ENCODE measurements around the gene BASP1.
"Not testable (repeated sequence)": the region's sequence is repeated elsewhere in the genome, so short reads cannot be mapped to it uniquely, and the experiment has no call there.

Gene BASP1

GRCh38 chr5:17257705-17258273 is 40.4 kb downstream of the BASP1 start:
- no peak for DNase-seq

DNA sequence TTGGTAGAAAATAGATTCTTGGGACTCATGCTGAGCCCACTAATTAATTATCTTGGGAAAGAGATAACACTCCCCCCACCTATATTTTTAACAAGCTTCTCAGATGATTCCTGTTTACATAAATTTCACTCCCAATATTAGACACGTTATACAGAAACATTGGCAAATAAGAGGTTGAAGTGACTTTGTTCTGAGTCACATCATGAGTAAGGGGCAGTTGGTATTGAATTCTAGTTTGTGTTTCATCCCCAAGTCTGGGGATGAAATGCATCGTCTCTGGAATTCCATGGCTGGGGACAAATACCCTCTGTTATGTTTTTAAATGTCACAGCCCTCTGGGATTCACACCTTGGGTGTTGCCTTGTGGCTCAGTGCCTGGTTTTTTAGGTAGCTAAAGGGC is 41.0 kb downstream of the BASP1 start:
- DNase-seq: no peak

DNA sequence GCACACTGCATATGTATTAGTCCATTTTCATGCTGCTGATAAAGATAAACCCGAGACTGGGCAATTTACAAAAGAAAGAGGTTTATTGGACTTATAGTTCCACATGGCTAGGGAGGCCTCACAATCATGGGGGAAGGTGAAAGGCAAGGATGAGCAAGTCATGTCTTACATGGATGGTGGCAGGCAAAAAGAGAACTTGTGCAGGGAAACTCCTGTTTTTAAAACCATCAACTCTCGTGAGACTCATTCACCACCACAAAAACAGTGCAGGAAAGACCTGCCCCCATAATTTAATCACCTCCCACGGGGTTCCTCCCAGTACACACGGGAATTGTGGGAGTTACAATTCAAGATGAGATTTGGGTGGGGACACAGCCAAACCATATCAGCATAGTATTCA is 41.6 kb downstream of the BASP1 start:
- DNase-seq: not testable (repeated sequence)

DNA sequence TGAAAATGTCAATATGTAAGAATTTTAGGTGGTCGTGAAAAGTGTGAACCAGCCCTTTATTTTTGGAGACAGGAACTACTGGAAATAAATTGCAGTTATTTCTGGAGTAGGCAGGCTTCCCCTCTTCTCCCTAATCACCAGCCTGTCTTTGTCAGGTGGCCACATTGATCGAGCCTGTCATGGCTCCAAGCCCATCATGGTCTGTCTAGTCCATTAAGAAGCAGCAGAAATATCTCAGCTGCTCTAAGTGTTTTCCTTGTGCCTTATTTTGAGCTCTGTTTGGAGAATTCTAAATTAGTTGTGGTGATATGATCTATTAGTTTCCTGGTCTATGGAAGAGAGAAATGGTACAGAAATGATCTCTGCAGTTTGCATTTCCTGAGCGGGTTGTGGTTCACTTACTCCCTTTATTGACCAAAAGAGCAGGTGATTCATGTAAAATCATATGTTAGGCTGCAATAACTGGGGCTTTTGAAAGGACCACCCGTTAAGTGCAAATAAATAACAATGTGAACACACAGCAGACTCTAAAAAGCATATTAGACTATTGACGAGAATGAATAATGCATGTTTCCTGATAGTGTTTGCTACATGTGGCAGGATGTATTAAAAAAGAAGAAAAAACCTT is 42.3 kb downstream of the BASP1 start:
- no peak for DNase-seq

- DNase-seq: no peak
Observed at GRCh38 chr5:17260549-17260948, 43.1 kb downstream of the BASP1 start.

DNA sequence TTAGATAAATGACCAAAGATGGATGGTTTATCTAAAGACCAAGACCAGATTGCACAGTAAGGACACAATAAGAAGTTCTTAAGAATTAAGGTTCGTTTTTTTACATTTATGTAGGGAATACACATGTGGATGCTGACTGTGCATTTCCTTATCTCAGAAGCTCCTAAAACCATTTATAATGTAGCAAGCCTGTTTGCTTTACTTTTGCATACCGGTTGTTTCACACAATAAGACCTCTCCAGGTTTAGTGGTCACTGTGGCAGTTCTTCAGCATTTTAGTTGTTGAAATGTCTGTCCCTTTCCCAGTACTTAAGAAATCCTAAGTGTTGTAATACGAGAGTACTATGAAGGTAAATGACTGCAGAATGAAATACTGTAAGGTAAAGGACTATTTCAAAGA is 43.6 kb downstream of the BASP1 start:
- no peak for DNase-seq

DNA sequence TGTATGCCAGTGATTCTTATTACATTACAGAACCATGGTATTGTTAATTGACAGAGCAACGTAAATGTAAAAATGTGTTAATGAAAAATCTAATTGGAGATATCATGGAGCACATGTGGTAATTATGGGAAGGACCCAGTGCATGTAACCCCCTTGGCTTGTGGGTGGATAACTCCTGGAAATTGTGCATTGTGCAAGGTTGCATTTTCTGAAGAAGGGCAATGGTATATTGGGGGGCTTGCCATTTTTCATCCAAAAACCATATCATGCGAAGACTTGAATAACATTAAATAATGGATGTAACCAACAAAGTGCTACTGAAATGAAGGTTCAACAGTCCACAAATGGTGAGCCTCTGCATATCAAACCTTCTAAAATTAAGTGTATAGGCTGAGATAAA is 47.6 kb downstream of the BASP1 start:
- DNase-seq: no peak

DNA sequence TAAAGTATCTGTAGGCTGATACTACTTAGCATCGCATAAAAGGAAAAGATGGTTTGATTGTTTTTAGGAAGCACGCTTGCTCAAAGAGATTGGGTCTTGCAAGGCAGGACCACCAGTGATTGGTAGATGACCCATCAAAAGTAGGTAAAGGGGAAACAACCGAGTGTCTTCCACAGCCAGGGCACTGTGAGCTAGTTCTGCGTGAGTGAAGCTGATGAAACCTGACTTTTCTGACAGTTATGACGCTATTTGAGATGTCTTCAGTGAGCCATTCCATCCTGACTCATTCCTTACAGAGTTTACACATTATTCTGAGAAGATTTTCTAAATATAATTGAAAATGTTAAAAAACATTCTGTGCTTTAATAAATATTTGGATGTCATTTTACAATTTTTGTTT is 49.7 kb downstream of the BASP1 start:
- no peak for DNase-seq

DNA sequence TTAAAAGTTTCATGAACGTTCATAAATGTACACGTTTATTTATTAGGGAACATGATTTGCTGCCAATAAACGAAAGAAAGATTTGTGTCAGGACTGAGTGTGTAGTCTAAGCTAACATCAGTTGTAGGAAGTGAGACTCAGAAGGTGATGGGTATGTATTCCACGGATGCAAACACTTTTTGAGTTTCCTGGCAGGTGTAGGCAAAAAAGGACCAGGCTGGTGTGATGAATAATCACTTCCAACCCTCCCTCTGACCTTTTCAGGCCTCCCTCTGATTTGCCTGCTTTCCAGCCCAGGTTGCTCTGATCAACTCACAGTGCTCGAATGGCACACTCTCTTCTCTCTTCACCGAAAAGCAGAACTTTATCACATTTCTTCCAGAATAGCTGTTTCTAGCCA is 51.8 kb downstream of the BASP1 start:
- no peak for DNase-seq

GRCh38 chr5:17272111-17272510 is 54.7 kb downstream of the BASP1 start:
- DNase-seq: no peak

DNA sequence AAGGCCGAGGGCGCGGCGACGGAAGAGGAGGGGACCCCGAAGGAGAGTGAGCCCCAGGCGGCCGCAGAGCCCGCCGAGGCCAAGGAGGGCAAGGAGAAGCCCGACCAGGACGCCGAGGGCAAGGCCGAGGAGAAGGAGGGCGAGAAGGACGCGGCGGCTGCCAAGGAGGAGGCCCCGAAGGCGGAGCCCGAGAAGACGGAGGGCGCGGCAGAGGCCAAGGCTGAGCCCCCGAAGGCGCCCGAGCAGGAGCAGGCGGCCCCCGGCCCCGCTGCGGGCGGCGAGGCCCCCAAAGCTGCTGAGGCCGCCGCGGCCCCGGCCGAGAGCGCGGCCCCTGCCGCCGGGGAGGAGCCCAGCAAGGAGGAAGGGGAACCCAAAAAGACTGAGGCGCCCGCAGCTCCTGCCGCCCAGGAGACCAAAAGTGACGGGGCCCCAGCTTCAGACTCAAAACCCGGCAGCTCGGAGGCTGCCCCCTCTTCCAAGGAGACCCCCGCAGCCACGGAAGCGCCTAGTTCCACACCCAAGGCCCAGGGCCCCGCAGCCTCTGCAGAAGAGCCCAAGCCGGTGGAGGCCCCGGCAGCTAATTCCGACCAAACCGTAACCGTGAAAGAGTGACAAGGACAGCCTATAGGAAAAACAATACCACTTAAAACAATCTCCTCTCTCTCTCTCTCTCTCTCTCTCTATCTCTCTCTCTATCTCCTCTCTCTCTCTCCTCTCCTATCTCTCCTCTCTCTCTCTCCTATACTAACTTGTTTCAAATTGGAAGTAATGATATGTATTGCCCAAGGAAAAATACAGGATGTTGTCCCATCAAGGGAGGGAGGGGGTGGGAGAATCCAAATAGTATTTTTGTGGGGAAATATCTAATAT is 58.1 kb downstream of the BASP1 start:
- no peak for DNase-seq

- no peak for DNase-seq
Observed at GRCh38 chr5:17276445-17276844, 59.0 kb downstream of the BASP1 start.

- no peak for DNase-seq
Observed at GRCh38 chr5:17277907-17278306, 60.5 kb downstream of the BASP1 start.

- no peak for DNase-seq
Observed at GRCh38 chr5:17278931-17279330, 61.5 kb downstream of the BASP1 start.

- no peak for DNase-seq
Observed at GRCh38 chr5:17279487-17279886, 62.1 kb downstream of the BASP1 start.

GRCh38 chr5:17282283-17283120 is 65.1 kb downstream of the BASP1 start:
- no peak for DNase-seq

DNA sequence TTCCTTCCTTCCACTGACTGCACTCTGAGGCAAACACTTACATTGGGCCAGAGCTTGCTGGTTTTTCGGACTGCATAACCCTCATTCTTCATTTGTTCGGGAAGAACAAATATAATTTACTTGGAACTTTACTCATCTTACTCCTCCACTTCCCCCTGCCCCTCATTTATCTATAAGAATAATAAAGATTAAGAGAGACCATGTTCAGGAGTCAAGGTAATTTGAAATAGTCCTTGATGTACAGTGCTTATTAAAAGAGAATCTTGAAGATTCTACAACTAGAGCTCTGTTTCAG is 65.6 kb downstream of the BASP1 start:
- DNase-seq: no peak

GRCh38 chr5:17287501-17288155 is 70.2 kb downstream of the BASP1 start:
- no peak for DNase-seq

- DNase-seq: no peak
Observed at GRCh38 chr5:17288570-17288969, 71.1 kb downstream of the BASP1 start.

DNA sequence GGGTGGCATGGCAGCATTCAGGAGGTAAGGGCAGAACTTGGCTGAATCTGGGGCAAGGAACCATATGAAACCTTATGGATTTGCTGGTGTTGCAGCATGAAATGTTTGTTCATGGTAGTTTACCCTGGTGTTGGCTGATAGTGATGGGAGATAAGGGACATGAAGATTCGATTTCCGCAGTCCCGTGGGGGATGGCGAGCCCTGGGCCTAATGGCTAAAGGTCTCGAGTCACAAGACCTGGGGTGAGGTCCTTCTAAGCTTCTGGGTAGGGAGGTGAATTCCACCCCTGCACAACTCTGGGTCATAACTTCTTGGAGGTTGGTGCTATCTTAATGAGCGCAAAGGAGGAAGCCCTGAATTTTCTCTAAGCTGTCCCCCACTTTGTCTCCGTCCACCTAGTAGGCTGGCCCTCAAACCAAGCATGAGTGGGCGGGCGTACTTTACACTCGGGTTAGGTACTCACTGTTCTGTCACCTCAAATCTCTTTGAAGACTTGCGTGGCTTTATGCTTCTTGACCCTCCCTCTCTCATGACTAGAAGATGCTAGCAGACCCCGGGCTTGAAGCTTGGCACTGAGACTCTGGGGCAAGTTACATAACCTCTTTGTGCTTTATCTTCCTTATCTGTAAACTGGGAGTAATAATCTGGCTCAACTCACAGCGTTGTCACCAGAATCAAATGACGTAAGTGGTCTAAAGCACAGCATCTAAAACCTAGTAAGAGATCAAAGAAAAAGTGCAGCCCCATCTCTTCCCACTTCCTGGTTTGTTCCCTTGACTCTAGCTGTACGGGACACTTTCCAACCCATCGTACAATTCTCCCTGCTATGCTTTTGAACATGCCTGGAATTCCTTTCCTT is 72.5 kb downstream of the BASP1 start:
- DNase-seq: no peak

DNA sequence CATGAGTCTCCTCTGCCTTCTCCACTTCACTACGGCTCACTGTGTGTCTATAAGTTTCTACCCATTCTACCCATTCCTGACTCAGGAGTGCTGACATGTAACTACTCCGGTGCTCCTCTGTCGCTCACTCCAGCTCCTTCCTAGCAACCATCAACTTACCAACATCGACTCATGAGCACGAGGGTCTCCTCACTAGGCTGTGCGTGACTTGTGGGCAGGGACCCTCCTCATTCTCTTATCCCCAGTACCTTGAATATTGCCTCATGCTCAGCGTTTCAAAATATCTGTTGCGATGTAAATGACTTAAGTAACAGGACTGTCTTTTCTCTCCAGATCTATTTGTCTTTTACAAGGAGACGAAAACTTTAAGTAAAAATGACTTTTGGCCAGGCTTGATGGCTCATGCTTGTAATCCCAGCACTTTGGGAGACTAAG is 73.1 kb downstream of the BASP1 start:
- no peak for DNase-seq

GRCh38 chr5:17292434-17293015 is 75.1 kb downstream of the BASP1 start:
- no peak for DNase-seq
